SK-N-SH treated with all-trans-retinoic acid at 6 μM for 48 hours (cell line): ENCODE measurements around the gene MAN1A2.

ENCODE experiments used
- ATAC-seq: fragments of 200-7000 bp; cut with Tn5 transposase; 3 replicates; pipeline ENCODE4 v1.9.1; 2020; ENCODE audit warnings: mild to moderate bottlenecking, moderate library complexity
- ARNTL ChIP-seq: fragments of 450-650 bp; formaldehyde crosslinking; IDR thresholded peaks from 2 replicates; pipeline ENCODE4 v1.5.0; 2020; ENCODE audit warnings: low read depth, mild to moderate bottlenecking, moderate library complexity, borderline replicate concordance
- BACH2 ChIP-seq: fragments of 250-450 bp; sonication (Bioruptor Pico); IDR thresholded peaks from 2 replicates; pipeline ENCODE4 v1.9.0; 2021; ENCODE audit warnings: mild to moderate bottlenecking, borderline replicate concordance
- CREB5 ChIP-seq: fragments of 250-450 bp; sonication (Bioruptor Pico); IDR thresholded peaks from 2 replicates; pipeline ENCODE4 v1.5.1; 2020; ENCODE audit warnings: low read depth, mild to moderate bottlenecking, moderate library complexity
- CSDC2 ChIP-seq: fragments of 250-450 bp; sonication (Bioruptor Pico); IDR thresholded peaks from 2 replicates; pipeline ENCODE4 v1.5.0; 2020; ENCODE audit warnings: mild to moderate bottlenecking, moderate library complexity
- ESRRG ChIP-seq: fragments of 250-450 bp; sonication (Bioruptor Pico); IDR thresholded peaks from 2 replicates; pipeline ENCODE4 v1.6.1; 2021; ENCODE audit warnings: mild to moderate bottlenecking
- GLIS3 ChIP-seq: fragments of 250-450 bp; sonication (Bioruptor Pico); IDR thresholded peaks from 2 replicates; pipeline ENCODE4 v1.5.0; 2020; ENCODE audit warnings: mild to moderate bottlenecking, moderate library complexity
- ISL1 ChIP-seq: fragments of 250-450 bp; sonication (Bioruptor Pico); IDR thresholded peaks from 2 replicates; pipeline ENCODE4 v2.1.2; 2022; ENCODE audit warnings: mild to moderate bottlenecking, moderate library complexity
- OSR1 ChIP-seq: fragments of 250-450 bp; sonication (Bioruptor Pico); IDR thresholded peaks from 2 replicates; pipeline ENCODE4 v1.8.0; 2022; ENCODE audit warnings: moderate library complexity, mild to moderate bottlenecking, inconsistent platforms
- PATZ1 ChIP-seq: fragments of 250-450 bp; sonication (Bioruptor Pico); IDR thresholded peaks from 2 replicates; pipeline ENCODE4 v1.8.0; 2020; ENCODE audit warnings: mild to moderate bottlenecking, moderate library complexity, borderline replicate concordance
- PPARA ChIP-seq: fragments of 250-450 bp; sonication (Bioruptor Pico); IDR thresholded peaks from 2 replicates; pipeline ENCODE4 v1.5.0; 2020; ENCODE audit warnings: mild to moderate bottlenecking, borderline replicate concordance
- RARB ChIP-seq: fragments of 250-450 bp; sonication (Bioruptor Pico); IDR thresholded peaks from 2 replicates; pipeline ENCODE4 v1.8.0; 2021; ENCODE audit warnings: mild to moderate bottlenecking, moderate library complexity
- SNAI2 ChIP-seq: fragments of 250-450 bp; sonication (Bioruptor Pico); IDR thresholded peaks from 2 replicates; pipeline ENCODE4 v1.5.0; 2020; ENCODE audit warnings: mild to moderate bottlenecking, moderate library complexity
- TCF4 ChIP-seq: fragments of 250-450 bp; sonication (Bioruptor Pico); IDR thresholded peaks from 2 replicates; pipeline ENCODE4 v1.8.0; 2021; ENCODE audit warnings: mild to moderate bottlenecking, moderate library complexity, borderline replicate concordance
- TOX ChIP-seq: fragments of 250-450 bp; sonication (Bioruptor Pico); IDR thresholded peaks from 2 replicates; pipeline ENCODE4 v1.8.0; 2021; ENCODE audit warnings: mild to moderate bottlenecking, moderate library complexity, borderline replicate concordance
- TSHZ2 ChIP-seq: fragments of 250-450 bp; sonication (Bioruptor Pico); IDR thresholded peaks from 2 replicates; pipeline ENCODE4 v1.5.0; 2020; ENCODE audit warnings: mild to moderate bottlenecking, moderate library complexity
- ZC3H10 ChIP-seq: fragments of 250-450 bp; sonication (Bioruptor Pico); IDR thresholded peaks from 2 replicates; pipeline ENCODE4 v1.5.1; 2021; ENCODE audit warnings: mild to moderate bottlenecking, moderate library complexity
- ZFP3 ChIP-seq: fragments of 250-450 bp; sonication (Bioruptor Pico); IDR thresholded peaks from 2 replicates; pipeline ENCODE4 v1.5.0; 2020; ENCODE audit warnings: mild to moderate bottlenecking, moderate library complexity
- ZFP30 ChIP-seq: fragments of 450-650 bp; formaldehyde crosslinking; IDR thresholded peaks from 2 replicates; pipeline ENCODE4 v1.5.0; 2022; ENCODE audit warnings: mild to moderate bottlenecking, moderate library complexity
- ZNF565 ChIP-seq: fragments of 450-650 bp; formaldehyde crosslinking; conservative IDR thresholded peaks from 2 replicates; pipeline ENCODE4 v1.5.0; 2020; ENCODE audit warnings: low read depth, mild to moderate bottlenecking, moderate library complexity
- ZNF70 ChIP-seq: fragments of 450-650 bp; formaldehyde crosslinking; IDR thresholded peaks from 2 replicates; pipeline ENCODE4 v1.5.0; 2020; ENCODE audit warnings: mild to moderate bottlenecking, moderate library complexity
- ZNF8 ChIP-seq: fragments of 450-650 bp; formaldehyde crosslinking; IDR thresholded peaks from 2 replicates; pipeline ENCODE4 v1.5.0; 2020; ENCODE audit warnings: mild to moderate bottlenecking, moderate library complexity
- TF ChIP-seq, protein P1 (sequence below): fragments of 250-450 bp; sonication (Bioruptor Pico); IDR thresholded peaks from 2 replicates; pipeline ENCODE4 v1.5.1; 2021; ENCODE audit warnings: mild to moderate bottlenecking, moderate library complexity
- TF ChIP-seq, protein P2 (sequence below): fragments of 250-450 bp; sonication (Bioruptor Pico); IDR thresholded peaks from 2 replicates; pipeline ENCODE4 v1.8.0; 2021; ENCODE audit warnings: low read depth, mild to moderate bottlenecking, moderate library complexity, borderline replicate concordance

MAN1A2 gene

GRCh38 chr1:117534995-117535467 lies 167.8 kb downstream of the MAN1A2 start:
- TF ChIP-seq ZFP30 (CRISPR knock-in tag), result no peak
- no peak for TF ChIP-seq BACH2
- no peak for TF ChIP-seq ZNF565 (CRISPR knock-in tag)
- no peak for TF ChIP-seq ISL1 (CRISPR knock-in tag)
- no peak for TF ChIP-seq RARB
- no peak for TF ChIP-seq ZC3H10 (CRISPR knock-in tag)
- TF ChIP-seq CREB5, result no peak
- no peak for TF ChIP-seq ZNF8 (CRISPR knock-in tag)
- no peak for TF ChIP-seq PATZ1 (CRISPR knock-in tag)
- TF ChIP-seq ESRRG, result no peak
- no peak for TF ChIP-seq PPARA (CRISPR knock-in tag)
- no peak for TF ChIP-seq GLIS3 (CRISPR knock-in tag)
- no peak for TF ChIP-seq TCF4 (CRISPR knock-in tag)
- TF ChIP-seq, protein P1, sequence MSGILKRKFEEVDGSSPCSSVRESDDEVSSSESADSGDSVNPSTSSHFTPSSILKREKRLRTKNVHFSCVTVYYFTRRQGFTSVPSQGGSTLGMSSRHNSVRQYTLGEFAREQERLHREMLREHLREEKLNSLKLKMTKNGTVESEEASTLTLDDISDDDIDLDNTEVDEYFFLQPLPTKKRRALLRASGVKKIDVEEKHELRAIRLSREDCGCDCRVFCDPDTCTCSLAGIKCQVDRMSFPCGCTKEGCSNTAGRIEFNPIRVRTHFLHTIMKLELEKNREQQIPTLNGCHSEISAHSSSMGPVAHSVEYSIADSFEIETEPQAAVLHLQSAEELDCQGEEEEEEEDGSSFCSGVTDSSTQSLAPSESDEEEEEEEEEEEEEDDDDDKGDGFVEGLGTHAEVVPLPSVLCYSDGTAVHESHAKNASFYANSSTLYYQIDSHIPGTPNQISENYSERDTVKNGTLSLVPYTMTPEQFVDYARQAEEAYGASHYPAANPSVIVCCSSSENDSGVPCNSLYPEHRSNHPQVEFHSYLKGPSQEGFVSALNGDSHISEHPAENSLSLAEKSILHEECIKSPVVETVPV (CRISPR knock-in tag), result no peak
- TF ChIP-seq ZNF70 (CRISPR knock-in tag), result no peak
- no peak for TF ChIP-seq OSR1 (CRISPR knock-in tag)
- no peak for TF ChIP-seq ZFP3
- TF ChIP-seq, protein P2, sequence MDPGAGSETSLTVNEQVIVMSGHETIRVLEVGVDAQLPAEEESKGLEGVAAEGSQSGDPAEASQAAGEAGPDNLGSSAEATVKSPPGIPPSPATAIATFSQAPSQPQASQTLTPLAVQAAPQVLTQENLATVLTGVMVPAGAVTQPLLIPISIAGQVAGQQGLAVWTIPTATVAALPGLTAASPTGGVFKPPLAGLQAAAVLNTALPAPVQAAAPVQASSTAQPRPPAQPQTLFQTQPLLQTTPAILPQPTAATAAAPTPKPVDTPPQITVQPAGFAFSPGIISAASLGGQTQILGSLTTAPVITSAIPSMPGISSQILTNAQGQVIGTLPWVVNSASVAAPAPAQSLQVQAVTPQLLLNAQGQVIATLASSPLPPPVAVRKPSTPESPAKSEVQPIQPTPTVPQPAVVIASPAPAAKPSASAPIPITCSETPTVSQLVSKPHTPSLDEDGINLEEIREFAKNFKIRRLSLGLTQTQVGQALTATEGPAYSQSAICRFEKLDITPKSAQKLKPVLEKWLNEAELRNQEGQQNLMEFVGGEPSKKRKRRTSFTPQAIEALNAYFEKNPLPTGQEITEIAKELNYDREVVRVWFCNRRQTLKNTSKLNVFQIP (CRISPR knock-in tag), result no peak
- peak; percentile 90 for ATAC-seq

- ATAC-seq, result no peak
- TF ChIP-seq TCF4 (CRISPR knock-in tag) (no peak), ISL1 (CRISPR knock-in tag) (no peak), ZNF565 (CRISPR knock-in tag) (no peak), BACH2 (no peak), OSR1 (CRISPR knock-in tag) (no peak), GLIS3 (CRISPR knock-in tag) (no peak), SNAI2 (CRISPR knock-in tag) (no peak), ARNTL (CRISPR knock-in tag) (no peak), TOX (no peak), RARB (no peak), CSDC2 (CRISPR knock-in tag) (no peak), PPARA (CRISPR knock-in tag) (no peak), ZNF8 (CRISPR knock-in tag) (no peak), ZFP3 (no peak), TSHZ2 (no peak), ESRRG (no peak), ZFP30 (CRISPR knock-in tag) (no peak)
- TF ChIP-seq, protein P1 (CRISPR knock-in tag), result no peak
Observed at GRCh38 chr1:117535821-117536220, 168.6 kb downstream of the MAN1A2 start.
